K562 (cell line): Measurements from ENCODE around the gene DOK7.

Source experiments
- CTCF ChIP-seq, 3 experiments: IDR thresholded peaks in 2 of 3; conservative IDR thresholded peaks in 1 of 3; 2 replicates each; pipeline ENCODE4 v1.5.1; 2011 to 2012; ENCODE audit warnings: low read length in 3 of 3, mild to moderate bottlenecking in 3 of 3, control low read depth in 2 of 3, improper control_type of control experiment in 1 of 3, inconsistent platforms in 1 of 3, low read depth in 1 of 3, mixed read lengths in 1 of 3, moderate library complexity in 1 of 3; ENCODE audit not compliant: insufficient read depth in 2 of 3
- POLR2A ChIP-seq: fragments of 450-650 bp; conservative IDR thresholded peaks from 2 replicates; pipeline ENCODE4 v1.6.1; 2016
- REST ChIP-seq, 2 experiments: fragments of 450-650 bp; formaldehyde crosslinking in 1 of 2; IDR thresholded peaks; 2 replicates each; pipeline versions ENCODE4 v1.4.0 to v1.6.1; 2014 to 2020; ENCODE audit warnings: mild to moderate bottlenecking in 2 of 2, borderline replicate concordance in 1 of 2, low read depth in 1 of 2
- SMARCE1 ChIP-seq: fragments of 450-650 bp; IDR thresholded peaks from 2 replicates; pipeline ENCODE4 v1.7.1; 2016; ENCODE audit warnings: mild to moderate bottlenecking

DNA sequence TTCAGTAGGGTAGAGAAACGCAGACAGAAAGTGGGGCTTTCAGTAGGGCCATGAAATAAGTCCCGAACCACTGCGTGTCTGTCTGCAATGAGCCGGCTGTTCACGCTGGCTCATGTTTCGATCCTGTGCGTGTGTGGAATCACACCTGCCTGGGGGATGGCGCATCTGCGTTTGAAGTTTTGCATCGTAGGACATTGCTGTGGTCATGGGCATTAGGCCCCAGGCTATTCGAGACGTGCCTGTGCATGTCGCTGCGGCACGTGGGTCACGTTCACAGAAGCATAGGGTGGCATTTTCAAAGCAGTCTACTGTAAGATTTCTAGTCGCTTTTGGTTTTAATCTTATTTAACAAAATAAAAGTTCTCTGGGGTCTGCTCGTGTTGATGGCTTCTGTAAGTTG lies 46.8 kb upstream of the DOK7 start:
- no peak for TF ChIP-seq POLR2A
- TF ChIP-seq CTCF (IDR thresholded peaks at IDR 0.05 in 2 of 3, conservative IDR thresholded peaks at IDR 0.05 in 1 of 3; ENCODE audit: insufficient read depth in 2 of 3, low read depth in 1 of 3, low read length in 3 of 3): no peak
- no peak for TF ChIP-seq REST (IDR thresholded peaks at IDR 0.05; ENCODE audit: borderline replicate concordance)
- TF ChIP-seq REST (CRISPR knock-in tag; IDR thresholded peaks at IDR 0.05; ENCODE audit: low read depth): no peak
- TF ChIP-seq SMARCE1: no peak
